ENCODE measurements around the gene DLG2.
A peak's percentile ranks its signal among the peaks of the same experiment; 100 is the strongest.

DLG2 gene

DNA sequence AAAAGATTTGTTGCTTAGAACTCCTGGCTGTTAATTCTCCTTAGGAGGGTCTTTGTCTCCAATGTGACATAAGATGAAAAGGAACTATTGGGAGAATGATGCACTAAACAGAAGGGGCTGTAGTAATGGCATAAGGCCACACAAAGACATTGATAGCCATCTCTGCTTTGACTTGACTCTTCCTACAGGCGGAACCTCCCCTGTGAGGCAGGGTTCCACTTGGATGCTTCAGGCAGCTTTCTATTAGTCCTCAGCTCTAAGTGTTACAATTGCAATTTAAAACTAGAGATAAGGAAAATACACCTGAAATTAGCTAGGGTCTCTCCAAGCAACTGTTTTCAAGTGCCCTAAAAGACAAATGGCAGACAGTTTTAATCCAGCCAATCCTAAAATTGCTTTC is 1949.4 kb downstream of the DLG2 start:
- no peak for DNase-seq (ENCODE audit: low read depth)

GRCh38 chr11:83676056-83676601 is 1951.0 kb downstream of the DLG2 start:
- no peak for DNase-seq (ENCODE audit: low read depth)

- no peak for DNase-seq (ENCODE audit: low read depth)
Measured at GRCh38 chr11:83674102-83674896, 1952.8 kb downstream of the DLG2 start.

DNA sequence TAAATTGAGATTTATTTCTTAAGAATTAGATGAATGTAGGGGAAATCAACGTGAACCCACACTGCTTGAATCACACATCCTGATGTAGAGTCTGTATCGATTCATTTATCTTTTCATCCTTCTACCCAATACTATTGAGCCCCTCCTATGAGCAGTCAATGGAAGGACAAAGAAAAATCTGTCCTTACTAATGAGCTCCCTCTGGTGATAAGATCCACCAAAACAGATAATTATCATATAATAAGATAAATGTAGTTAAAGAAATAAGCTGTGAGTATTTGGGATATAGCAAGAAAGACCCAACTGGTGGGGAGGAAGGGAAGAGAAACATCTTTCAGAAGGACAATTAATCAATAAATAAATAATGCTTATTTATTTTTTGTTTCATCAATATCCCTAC is 1955.9 kb downstream of the DLG2 start:
- no peak for DNase-seq (ENCODE audit: low read depth)

- DNase-seq (ENCODE audit: low read depth) = no peak
Measured at GRCh38 chr11:83666149-83666548, 1961.0 kb downstream of the DLG2 start.

DNA sequence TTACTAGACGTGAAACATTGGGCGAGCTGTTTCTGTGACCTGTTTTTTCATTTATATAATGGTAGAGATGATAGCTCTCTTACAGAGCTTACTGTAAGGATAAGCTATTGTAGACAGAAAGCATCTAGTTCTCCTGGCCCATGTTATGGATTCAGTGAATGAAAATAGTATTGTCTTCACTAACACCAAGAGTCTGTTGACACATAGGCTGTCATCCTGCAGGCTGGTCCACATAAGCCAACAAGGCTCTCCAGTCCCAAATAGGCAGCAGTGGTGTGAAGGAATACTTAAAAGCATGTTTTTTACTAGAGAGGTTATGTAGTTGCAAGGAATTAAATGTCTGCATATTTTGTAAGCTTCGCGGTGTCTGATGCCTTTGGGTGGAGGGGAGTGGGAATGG is 1963.2 kb downstream of the DLG2 start:
- no peak for DNase-seq (ENCODE audit: low read depth)

- DNase-seq (ENCODE audit: low read depth) = no peak
Measured at GRCh38 chr11:83663446-83663845, 1963.7 kb downstream of the DLG2 start.

GRCh38 chr11:83662494-83662893 is 1964.7 kb downstream of the DLG2 start:
- no peak for DNase-seq (ENCODE audit: low read depth)

- DNase-seq (ENCODE audit: low read depth) = no peak
Measured at GRCh38 chr11:83661491-83662350, 1965.4 kb downstream of the DLG2 start.

GRCh38 chr11:83659466-83659865 is 1967.7 kb downstream of the DLG2 start:
- no peak for DNase-seq (ENCODE audit: low read depth)

GRCh38 chr11:83656796-83657330 is 1970.3 kb downstream of the DLG2 start:
- DNase-seq (ENCODE audit: low read depth) = no peak

- no peak for DNase-seq (ENCODE audit: low read depth)
Measured at GRCh38 chr11:83655976-83656375, 1971.2 kb downstream of the DLG2 start.

- no peak for DNase-seq (ENCODE audit: low read depth)
Measured at GRCh38 chr11:83649528-83649855, 1977.7 kb downstream of the DLG2 start.

DNA sequence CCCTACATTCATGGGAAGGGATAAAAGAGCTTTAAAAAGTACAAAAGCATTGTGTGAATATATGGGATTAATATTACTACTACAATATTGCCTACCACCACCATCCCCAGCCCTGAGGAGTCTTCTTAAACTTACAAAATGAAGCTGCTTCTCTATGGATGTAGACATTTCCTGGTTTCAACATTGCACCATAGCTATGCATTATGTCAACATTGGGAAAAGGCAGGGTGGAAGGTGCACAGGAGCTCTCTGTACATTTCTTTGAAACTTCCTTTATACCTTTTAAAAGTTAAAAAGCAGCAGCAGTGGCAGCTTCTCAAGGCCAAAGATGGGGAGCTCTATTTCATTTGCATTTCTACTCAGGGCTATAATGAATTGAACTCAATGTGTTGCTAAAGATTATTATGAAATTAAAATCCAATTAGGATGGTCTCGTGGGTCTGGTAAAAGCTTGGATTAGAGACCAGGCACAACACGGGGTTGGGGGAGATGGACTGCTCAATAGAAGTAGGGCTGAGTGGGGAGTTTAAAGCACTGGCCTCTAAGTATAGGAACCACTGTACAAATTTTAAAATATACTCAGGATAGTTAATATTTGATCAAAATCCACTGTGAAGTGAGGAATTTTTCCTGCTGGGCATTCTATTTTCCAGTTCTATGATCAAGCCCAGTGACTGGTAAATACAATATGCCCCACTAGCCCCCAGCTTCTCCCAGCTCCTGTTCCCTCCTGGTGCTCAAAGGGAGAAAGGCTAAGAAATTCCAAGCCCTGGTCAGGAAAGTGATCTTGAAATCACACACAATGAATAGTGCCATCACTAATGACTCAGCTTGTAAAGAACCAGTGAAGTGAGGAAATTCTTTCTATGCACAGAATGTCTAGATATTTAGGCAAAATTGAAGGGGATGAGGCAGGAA is 1978.3 kb downstream of the DLG2 start:
- DNase-seq (ENCODE audit: low read depth) = no peak

- no peak for DNase-seq (ENCODE audit: low read depth)
Measured at GRCh38 chr11:83645561-83645960, 1981.6 kb downstream of the DLG2 start.

GRCh38 chr11:83643115-83643514 is 1984.0 kb downstream of the DLG2 start:
- DNase-seq (ENCODE audit: low read depth) = no peak

- DNase-seq (ENCODE audit: low read depth) = no peak
Measured at GRCh38 chr11:83642500-83642899, 1984.6 kb downstream of the DLG2 start.

GRCh38 chr11:83641511-83641910 is 1985.6 kb downstream of the DLG2 start:
- peak; percentile 15 for DNase-seq (ENCODE audit: low read depth)

GRCh38 chr11:83639995-83640758 is 1987.0 kb downstream of the DLG2 start:
- DNase-seq (ENCODE audit: low read depth) = no peak

GRCh38 chr11:83635166-83635565 is 1992.0 kb downstream of the DLG2 start:
- DNase-seq (ENCODE audit: low read depth) = no peak

GRCh38 chr11:83630211-83630610 is 1996.9 kb downstream of the DLG2 start:
- no peak for DNase-seq (ENCODE audit: low read depth)
